Measurements from ENCODE around the gene TMEM196.

Gene TMEM196

GRCh38 chr7:19728716-19729115 is 44.7 kb downstream of the TMEM196 start:
- Histone ChIP-seq H3K9ac (ENCODE audit: low read length) (no peak overlapping the region), H3K79me2 (ENCODE audit: low read length) (no peaks in the 10 kb centered on the region), H3K4me2 (ENCODE audit: low read length) (no peak overlapping the region), H3K27me3 (ENCODE audit: low read depth, low read length) (no peaks in the 10 kb centered on the region), H3K4me3 (ENCODE audit: low read length) (no peak overlapping the region), H3K36me3 (replicated peaks; ENCODE audit: low read depth, low read length) (no peaks in the 10 kb centered on the region), H3K9me3 (ENCODE audit: insufficient read depth, low read length) (no peaks in the 10 kb centered on the region), H4K20me1 (ENCODE audit: insufficient read depth, low read length) (no peaks in the 10 kb centered on the region), H3K27ac (ENCODE audit: low read length) (no peak overlapping the region), H2AFZ (ENCODE audit: low read depth, low read length) (no peak overlapping the region), H3K4me1 (ENCODE audit: low read length) (no peaks in the 10 kb centered on the region)
- TF ChIP-seq EZH2phosphoT487 (IDR thresholded peaks at IDR 0.05; ENCODE audit: low read depth) = no peak
- TF ChIP-seq, protein P1, sequence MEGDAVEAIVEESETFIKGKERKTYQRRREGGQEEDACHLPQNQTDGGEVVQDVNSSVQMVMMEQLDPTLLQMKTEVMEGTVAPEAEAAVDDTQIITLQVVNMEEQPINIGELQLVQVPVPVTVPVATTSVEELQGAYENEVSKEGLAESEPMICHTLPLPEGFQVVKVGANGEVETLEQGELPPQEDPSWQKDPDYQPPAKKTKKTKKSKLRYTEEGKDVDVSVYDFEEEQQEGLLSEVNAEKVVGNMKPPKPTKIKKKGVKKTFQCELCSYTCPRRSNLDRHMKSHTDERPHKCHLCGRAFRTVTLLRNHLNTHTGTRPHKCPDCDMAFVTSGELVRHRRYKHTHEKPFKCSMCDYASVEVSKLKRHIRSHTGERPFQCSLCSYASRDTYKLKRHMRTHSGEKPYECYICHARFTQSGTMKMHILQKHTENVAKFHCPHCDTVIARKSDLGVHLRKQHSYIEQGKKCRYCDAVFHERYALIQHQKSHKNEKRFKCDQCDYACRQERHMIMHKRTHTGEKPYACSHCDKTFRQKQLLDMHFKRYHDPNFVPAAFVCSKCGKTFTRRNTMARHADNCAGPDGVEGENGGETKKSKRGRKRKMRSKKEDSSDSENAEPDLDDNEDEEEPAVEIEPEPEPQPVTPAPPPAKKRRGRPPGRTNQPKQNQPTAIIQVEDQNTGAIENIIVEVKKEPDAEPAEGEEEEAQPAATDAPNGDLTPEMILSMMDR (IDR thresholded peaks at IDR 0.05; ENCODE audit: low read depth, low read length) = no peak

- no peak overlapping the region for H2AFZ ChIP-seq (ENCODE audit: low read depth, low read length)
- TF ChIP-seq EZH2phosphoT487 (IDR thresholded peaks at IDR 0.05; ENCODE audit: low read depth) = no peak
- TF ChIP-seq, protein P1 (IDR thresholded peaks at IDR 0.05; ENCODE audit: low read depth, low read length) = no peak
- H3K79me2 ChIP-seq (ENCODE audit: low read length) = no peaks in the 10 kb centered on the region
- no peak overlapping the region for H3K9ac ChIP-seq (ENCODE audit: low read length)
- H3K4me2 ChIP-seq (ENCODE audit: low read length) = no peak overlapping the region
- H3K9me3 ChIP-seq (ENCODE audit: insufficient read depth, low read length) = no peaks in the 10 kb centered on the region
- H4K20me1 ChIP-seq (ENCODE audit: insufficient read depth, low read length) = no peaks in the 10 kb centered on the region
- H3K36me3 ChIP-seq (replicated peaks; ENCODE audit: low read depth, low read length) = no peaks in the 10 kb centered on the region
- H3K27ac ChIP-seq (ENCODE audit: low read length) = no peak overlapping the region
- no peaks in the 10 kb centered on the region for H3K4me1 ChIP-seq (ENCODE audit: low read length)
- H3K4me3 ChIP-seq (ENCODE audit: low read length) = no peak overlapping the region
- H3K27me3 ChIP-seq (ENCODE audit: low read depth, low read length) = no peaks in the 10 kb centered on the region
Observed at GRCh38 chr7:19725770-19726169, 47.6 kb downstream of the TMEM196 start.

GRCh38 chr7:19715499-19715898 is 57.9 kb downstream of the TMEM196 start:
- Histone ChIP-seq H3K4me2 (ENCODE audit: low read length) (no peak overlapping the region), H3K27me3 (ENCODE audit: low read depth, low read length) (no peaks in the 10 kb centered on the region), H2AFZ (ENCODE audit: low read depth, low read length) (no peak overlapping the region), H3K4me1 (ENCODE audit: low read length) (0 out of 2 replicates have a peak, but pooled peaks cover 2% of the 10 kb centered on the region), H3K4me3 (ENCODE audit: low read length) (no peak overlapping the region), H4K20me1 (ENCODE audit: insufficient read depth, low read length) (no peaks in the 10 kb centered on the region), H3K79me2 (ENCODE audit: low read length) (no peaks in the 10 kb centered on the region), H3K27ac (ENCODE audit: low read length) (no peak overlapping the region), H3K9ac (ENCODE audit: low read length) (no peak overlapping the region), H3K9me3 (ENCODE audit: insufficient read depth, low read length) (no peaks in the 10 kb centered on the region), H3K36me3 (replicated peaks; ENCODE audit: low read depth, low read length) (no peaks in the 10 kb centered on the region)
- TF ChIP-seq EZH2phosphoT487 (IDR thresholded peaks at IDR 0.05; ENCODE audit: low read depth) = no peak
- TF ChIP-seq, protein P1 (IDR thresholded peaks at IDR 0.05; ENCODE audit: low read depth, low read length) = no peak

DNA sequence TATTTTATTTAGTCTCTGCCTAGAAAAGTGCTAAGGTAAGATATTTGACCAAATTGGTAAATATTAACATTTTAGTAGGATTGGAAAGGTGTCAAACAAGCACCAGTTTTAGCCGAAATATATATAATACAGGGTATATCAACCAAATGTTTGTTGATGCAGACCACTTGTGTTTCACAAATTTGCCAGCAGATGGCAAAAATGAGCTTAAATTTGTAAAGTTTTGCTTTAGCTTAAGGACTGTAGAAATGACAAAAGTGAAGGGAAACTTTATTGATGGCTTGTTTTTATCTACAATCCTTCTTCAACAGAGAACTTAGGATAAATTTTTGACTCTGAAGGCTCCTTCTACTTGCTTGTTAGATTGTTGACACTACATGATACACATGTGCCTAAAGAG is 59.7 kb downstream of the TMEM196 start:
- TF ChIP-seq EZH2phosphoT487 (IDR thresholded peaks at IDR 0.05; ENCODE audit: low read depth) = no peak
- TF ChIP-seq, protein P1 (IDR thresholded peaks at IDR 0.05; ENCODE audit: low read depth, low read length) = peak; percentile 56
- Histone ChIP-seq H2AFZ (ENCODE audit: low read depth, low read length) (0 out of 2 replicates have a peak overlapping the region, but pooled peaks have one; percentile 31), H3K9me3 (ENCODE audit: insufficient read depth, low read length) (no peaks in the 10 kb centered on the region), H3K4me1 (ENCODE audit: low read length) (peaks cover 10% of the 10 kb centered on the region; the same call in 1 of the 2 replicates), H3K27ac (ENCODE audit: low read length) (no peak overlapping the region), H3K4me2 (ENCODE audit: low read length) (peak overlapping the region; percentile 46), H3K9ac (ENCODE audit: low read length) (no peak overlapping the region), H3K36me3 (replicated peaks; ENCODE audit: low read depth, low read length) (no peaks in the 10 kb centered on the region), H3K4me3 (ENCODE audit: low read length) (no peak overlapping the region), H4K20me1 (ENCODE audit: insufficient read depth, low read length) (no peaks in the 10 kb centered on the region), H3K79me2 (ENCODE audit: low read length) (peaks cover 1% of the 10 kb centered on the region), H3K27me3 (ENCODE audit: low read depth, low read length) (no peaks in the 10 kb centered on the region)

All from OCI-LY3 (cell line).